ENCODE measurements around the gene PRKCSH.
"Not testable (repeated sequence)": the region's sequence is repeated elsewhere in the genome, so short reads cannot be mapped to it uniquely, and the experiment has no call there.

DNA sequence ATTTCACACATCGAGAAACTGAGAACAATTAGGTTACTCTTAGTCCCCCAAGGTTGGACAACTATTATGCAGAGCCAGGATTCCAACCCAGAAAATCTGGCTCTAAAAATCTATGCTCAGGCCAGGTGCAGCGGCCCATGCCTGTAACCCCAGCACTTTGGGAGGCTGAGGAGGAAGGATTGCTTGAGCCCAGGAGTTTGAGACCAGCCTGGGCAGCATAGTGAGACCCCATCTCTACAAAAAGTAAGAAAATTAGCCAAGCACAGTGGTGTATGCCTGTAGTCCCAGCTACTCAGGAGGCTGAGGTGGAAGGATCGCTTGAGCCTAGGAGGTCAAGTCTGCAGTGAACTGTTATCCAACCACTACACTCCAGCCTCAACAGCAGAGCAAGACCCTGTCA, 1.9 kb upstream of the PRKCSH start:
- not testable (repeated sequence) for TF ChIP-seq FOXK2 (IDR thresholded peaks at IDR 0.05); SUZ12 (IDR thresholded peaks at IDR 0.05); NFRKB (IDR thresholded peaks at IDR 0.05); SP1 (IDR thresholded peaks at IDR 0.05); BHLHE40 (IDR thresholded peaks at IDR 0.05; ENCODE audit: borderline replicate concordance); ARNT (IDR thresholded peaks at IDR 0.05); LEF1 (IDR thresholded peaks at IDR 0.05; ENCODE audit: borderline replicate concordance); FOXA1 (IDR thresholded peaks at IDR 0.05); FOXM1 (IDR thresholded peaks at IDR 0.05; ENCODE audit: borderline replicate concordance); ZNF384 (IDR thresholded peaks at IDR 0.05)
- TF ChIP-seq, protein P1, sequence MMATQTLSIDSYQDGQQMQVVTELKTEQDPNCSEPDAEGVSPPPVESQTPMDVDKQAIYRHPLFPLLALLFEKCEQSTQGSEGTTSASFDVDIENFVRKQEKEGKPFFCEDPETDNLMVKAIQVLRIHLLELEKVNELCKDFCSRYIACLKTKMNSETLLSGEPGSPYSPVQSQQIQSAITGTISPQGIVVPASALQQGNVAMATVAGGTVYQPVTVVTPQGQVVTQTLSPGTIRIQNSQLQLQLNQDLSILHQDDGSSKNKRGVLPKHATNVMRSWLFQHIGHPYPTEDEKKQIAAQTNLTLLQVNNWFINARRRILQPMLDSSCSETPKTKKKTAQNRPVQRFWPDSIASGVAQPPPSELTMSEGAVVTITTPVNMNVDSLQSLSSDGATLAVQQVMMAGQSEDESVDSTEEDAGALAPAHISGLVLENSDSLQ (IDR thresholded peaks at IDR 0.05), result not testable (repeated sequence)

Measured in HEK293T (cell line).